Bronchial epithelial cell (primary cell): ENCODE results near the gene KRTAP4-9. TPM values are rescaled to one million over a fixed set of nuclear protein-coding genes. Genes with fewer than 3 reads are reported as not detected.
"Not testable (repeated sequence)": the region's sequence is repeated elsewhere in the genome, so short reads cannot be mapped to it uniquely, and the experiment has no call there.

Experiments
- DNase-seq: peaks from one replicate; pipeline ENCODE4 v3.0.0-alpha.2; 2010; ENCODE audit warnings: low read depth
- FAIRE-seq: peaks from 2 replicates; lab custom pipeline; 2011; peaks lifted over from hg19 to GRCh38; lab: Jason Lieb, UNC
- H3K27me3 ChIP-seq: 2 replicates; pipeline ENCODE4 v1.5.1; 2011; ENCODE audit warnings: low read length; ENCODE audit not compliant: control insufficient read depth, insufficient read depth
- H3K36me3 ChIP-seq: 2 replicates; pipeline ENCODE4 v1.5.1; 2011; ENCODE audit warnings: low read length; ENCODE audit not compliant: control insufficient read depth, insufficient read depth
- H3K4me3 ChIP-seq: 2 replicates; pipeline ENCODE4 v1.5.1; 2011; ENCODE audit warnings: mild to moderate bottlenecking, low read depth, low read length, control low read depth
- total RNA-seq: library from RNA; depleted of rRNA; stranded (reverse); fragments of >200 nt; gene quantifications from 2 replicates; pipeline ENCODE4 v1.2.1, GENCODE V29; 2014
- TF ChIP-seq, protein P1 (sequence below): IDR thresholded peaks from 2 replicates; pipeline ENCODE4 v1.5.1; 2011; ENCODE audit warnings: mild to moderate bottlenecking, moderate library complexity, low read length, control low read depth, inconsistent platforms; ENCODE audit not compliant: insufficient read depth, severe bottlenecking

KRTAP4-9 gene
- total RNA-seq, 1 donor from 2014 or later: not detected

DNA sequence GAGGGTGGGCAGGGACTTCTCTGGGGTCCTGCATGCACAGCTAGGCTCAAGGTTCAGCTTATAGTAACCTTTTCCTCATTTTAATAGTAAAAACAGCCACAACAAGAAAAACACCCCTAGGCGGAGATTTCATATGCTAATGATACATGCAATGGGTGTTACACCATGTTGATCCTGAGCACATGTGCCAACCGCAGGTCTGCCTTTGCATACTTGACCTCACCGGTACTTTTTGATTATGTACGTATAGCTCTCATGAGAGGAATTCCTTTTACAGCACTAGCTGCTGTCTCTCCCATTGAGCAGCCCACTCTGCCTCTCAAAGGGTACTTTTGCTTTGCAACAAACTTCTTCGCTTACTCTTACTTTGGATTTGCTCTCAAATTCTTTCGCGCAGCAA lies 9.1 kb upstream of the KRTAP4-9 start:
- no peak for FAIRE-seq
- H3K27me3 ChIP-seq: no peaks in the 10 kb centered on the region
- no peak overlapping the region for H3K4me3 ChIP-seq
- peak; percentile 7 for DNase-seq
- no peaks in the 10 kb centered on the region for H3K36me3 ChIP-seq
- TF ChIP-seq, protein P1, sequence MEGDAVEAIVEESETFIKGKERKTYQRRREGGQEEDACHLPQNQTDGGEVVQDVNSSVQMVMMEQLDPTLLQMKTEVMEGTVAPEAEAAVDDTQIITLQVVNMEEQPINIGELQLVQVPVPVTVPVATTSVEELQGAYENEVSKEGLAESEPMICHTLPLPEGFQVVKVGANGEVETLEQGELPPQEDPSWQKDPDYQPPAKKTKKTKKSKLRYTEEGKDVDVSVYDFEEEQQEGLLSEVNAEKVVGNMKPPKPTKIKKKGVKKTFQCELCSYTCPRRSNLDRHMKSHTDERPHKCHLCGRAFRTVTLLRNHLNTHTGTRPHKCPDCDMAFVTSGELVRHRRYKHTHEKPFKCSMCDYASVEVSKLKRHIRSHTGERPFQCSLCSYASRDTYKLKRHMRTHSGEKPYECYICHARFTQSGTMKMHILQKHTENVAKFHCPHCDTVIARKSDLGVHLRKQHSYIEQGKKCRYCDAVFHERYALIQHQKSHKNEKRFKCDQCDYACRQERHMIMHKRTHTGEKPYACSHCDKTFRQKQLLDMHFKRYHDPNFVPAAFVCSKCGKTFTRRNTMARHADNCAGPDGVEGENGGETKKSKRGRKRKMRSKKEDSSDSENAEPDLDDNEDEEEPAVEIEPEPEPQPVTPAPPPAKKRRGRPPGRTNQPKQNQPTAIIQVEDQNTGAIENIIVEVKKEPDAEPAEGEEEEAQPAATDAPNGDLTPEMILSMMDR: no peak

DNA sequence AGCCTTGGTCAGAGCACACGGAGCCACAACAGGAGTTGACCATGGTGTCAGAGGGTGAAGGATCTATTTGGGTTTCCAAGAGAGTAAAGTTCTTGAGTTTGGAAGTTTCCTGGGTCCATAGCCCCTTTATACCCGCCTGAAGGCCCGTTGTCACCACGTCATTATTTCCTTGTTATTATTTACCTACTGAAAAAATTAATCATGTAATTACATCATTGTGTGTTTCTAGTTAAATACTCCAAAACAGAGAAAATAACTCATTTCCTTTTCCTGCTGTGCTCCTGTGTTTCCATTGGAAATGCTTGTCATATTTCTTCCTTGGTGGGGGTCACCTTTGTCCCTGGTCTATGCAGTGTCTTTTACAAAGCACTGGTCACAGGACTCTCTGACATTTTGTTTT lies 7.1 kb upstream of the KRTAP4-9 start, which contains the start of gene KRTAP4-8:
TSS of gene KRTAP4-8 (minus strand) at position 101 of the 400 bp plus-strand sequence. CDS start at position 43, 58 bp downstream.
- no peaks in the 10 kb centered on the region for H3K27me3 ChIP-seq
- H3K4me3 ChIP-seq: no peak within 1 kb of the TSS
- DNase-seq (no peak), FAIRE-seq (no peak)
- no peaks in the 10 kb centered on the region for H3K36me3 ChIP-seq
- TF ChIP-seq, protein P1: no peak

DNA sequence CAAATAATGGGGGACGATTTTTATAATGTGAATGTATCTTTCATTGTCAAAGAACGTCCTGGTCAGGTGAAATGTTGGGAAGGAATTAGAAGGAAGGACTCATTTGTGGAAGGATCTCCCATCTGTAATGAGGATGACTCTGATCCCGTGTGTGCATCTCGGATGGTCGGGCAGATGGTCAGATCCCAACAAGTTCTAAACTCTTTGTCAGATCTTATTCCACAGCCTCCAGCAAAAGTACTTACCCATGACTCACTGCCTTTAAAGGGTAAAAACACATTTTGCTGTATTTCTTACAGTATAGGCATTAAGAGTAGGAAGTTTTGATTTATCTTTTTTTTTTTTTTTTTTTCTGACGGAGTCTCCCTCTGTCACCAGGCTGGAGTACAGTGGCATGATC lies 6.7 kb upstream of the KRTAP4-9 start:
- TF ChIP-seq, protein P1: no peak
- Histone ChIP-seq H3K27me3 (no peaks in the 10 kb centered on the region), H3K36me3 (no peaks in the 10 kb centered on the region), H3K4me3 (no peak overlapping the region)
- DNase-seq: peak; percentile 78
- no peak for FAIRE-seq

DNA sequence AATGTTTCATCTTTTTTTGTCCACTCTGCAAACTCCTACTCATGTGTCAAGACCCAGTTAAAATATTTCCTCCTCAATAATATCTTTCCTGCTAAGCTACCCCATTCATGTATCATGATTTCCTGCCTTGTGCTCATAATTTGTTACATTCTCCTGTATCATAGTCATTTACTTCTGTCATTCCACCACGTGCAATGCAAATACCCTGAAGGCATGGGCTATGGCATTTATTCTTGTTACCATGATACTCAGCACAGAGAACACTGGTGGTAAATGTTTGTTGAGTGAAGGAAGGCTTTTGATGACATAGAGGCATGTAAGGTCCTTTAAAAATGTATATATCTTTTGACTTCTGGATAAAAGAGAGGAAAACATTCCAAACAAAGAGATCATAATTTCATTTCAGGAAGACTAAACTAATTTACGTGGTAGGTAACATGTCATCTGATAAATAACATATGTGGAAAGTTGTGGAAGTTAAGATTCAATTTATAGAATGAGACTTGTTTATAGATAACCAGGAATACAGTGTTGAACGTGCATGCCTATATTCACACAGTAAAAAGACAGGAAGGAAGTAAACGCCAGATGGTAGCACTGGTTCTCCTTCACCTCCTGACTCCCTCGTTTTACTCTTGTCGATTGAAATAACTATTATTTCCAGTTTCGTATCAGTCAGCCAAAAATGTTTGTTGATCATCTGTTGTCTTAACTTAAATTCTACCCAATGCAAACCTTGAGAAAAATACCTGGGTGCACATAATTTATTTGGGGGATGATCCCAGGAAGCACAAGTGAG lies 5.3 kb upstream of the KRTAP4-9 start:
- H3K4me3 ChIP-seq, H3K36me3 ChIP-seq, H3K27me3 ChIP-seq: not testable (repeated sequence)
- FAIRE-seq (peak; percentile 28), DNase-seq (peak; percentile 93)

DNA sequence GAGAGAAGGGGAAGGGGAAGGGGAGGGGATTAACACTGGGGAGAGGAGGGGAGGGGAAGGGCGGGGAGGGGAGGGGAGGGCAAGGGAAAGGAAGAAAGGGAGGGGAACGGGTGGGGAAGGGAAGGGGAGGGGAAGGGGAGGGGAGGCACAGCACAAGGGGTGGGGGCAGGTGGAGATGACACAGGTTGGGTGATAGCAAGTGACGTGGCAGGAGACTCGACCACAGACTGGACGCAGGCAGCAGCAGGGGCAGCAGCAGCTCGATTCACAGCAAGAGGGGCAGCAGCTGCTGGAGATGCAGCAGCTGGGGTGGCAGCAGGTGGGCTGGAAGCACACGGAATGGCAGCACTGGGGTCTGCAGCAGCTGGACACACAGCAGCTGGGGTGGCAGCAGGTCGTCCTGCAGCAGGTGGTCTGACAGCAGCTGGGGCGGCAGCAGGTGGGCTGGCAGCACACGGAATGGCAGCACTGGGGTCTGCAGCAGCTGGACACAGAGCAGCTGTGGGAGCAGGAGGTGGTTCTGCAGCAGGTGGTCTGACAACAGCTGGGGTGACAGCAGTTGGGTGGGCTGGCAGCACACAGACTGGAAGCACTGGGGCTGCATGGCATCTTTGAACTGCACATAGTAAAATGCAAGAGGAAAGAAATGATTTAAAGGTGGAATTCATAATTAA lies 3.5 kb upstream of the KRTAP4-9 start, which contains the start of gene KRTAP4-16:
TSS of gene KRTAP4-16 (minus strand) at position 624 of the 674 bp plus-strand sequence. CDS start at position 624, 0 bp downstream.
- no peaks in the 10 kb centered on the region for H3K27me3 ChIP-seq
- no peak for FAIRE-seq
- H3K4me3 ChIP-seq: no peak within 1 kb of the TSS
- no peak for DNase-seq
- no peaks in the 10 kb centered on the region for H3K36me3 ChIP-seq
- TF ChIP-seq, protein P1: no peak

DNA sequence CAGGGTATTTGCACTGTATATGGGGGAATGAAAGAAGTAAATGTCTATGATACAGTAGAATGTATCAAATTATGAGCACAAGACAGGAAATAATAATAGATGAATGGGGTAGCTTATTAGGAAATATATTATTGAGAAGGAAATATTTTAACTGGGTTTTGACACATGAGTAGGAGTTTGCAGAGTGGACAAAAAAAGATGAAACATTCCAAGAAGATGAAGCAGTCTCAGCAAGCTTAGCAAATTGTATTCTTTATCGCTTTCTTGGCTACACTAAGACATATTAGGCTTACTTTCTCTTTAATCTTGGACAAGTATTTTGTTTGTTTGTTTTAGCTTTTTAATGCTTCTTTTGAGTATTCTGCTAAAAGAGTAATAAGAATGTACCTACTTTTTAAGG lies 1.3 kb upstream of the KRTAP4-9 start:
- Histone ChIP-seq H3K27me3 (no peaks in the 10 kb centered on the region), H3K36me3 (no peaks in the 10 kb centered on the region), H3K4me3 (no peak overlapping the region)
- DNase-seq (no peak), FAIRE-seq (no peak)
- TF ChIP-seq, protein P1: no peak

DNA sequence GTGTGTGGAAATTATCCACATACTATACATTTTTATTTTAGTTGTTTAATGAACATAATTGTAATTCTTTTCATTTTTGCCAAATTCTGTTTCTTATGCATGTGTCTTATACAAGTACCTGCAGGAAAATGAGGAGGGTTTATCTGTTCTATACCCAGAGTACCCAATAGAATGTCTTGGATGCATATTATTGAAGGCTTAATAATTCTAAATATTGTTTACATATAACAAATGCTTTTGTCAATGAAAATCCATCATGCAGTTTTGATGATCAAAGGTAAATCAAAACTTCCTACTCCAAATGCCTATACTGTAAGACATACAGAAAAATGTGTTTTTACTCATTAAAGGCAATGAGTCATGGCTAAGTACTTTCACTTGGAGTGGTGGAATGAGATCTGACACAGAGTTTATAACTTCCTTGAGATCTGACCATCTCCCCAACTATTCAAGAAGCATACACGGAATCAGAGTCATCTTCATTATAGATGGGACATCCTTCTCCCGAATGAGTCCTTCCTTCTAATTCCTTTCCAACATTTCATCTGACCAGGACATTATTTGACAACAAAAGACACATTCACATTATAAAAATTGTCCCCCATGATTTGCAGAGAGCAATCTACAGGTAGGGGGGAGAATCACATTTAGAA lies 677 bp upstream of the KRTAP4-9 start:
- not testable (repeated sequence) for H3K27me3 ChIP-seq, H3K36me3 ChIP-seq, H3K4me3 ChIP-seq, FAIRE-seq
- DNase-seq: peak; percentile 46
